Measurements from ENCODE around the gene RHO. TPM values are rescaled to one million over a fixed set of nuclear protein-coding genes. Genes with fewer than 3 reads are reported as not detected.

The RHO gene
- total RNA-seq, 1 experiment from 2014 or later, result not detected

GRCh38 chr3:129501630-129502029 lies 26.8 kb upstream of the RHO start:
- POLR2A ChIA-PET, result no interaction called here

GRCh38 chr3:129502641-129503408 lies 25.6 kb upstream of the RHO start:
- Histone ChIP-seq H3K27me3 (ENCODE audit: control insufficient read depth, insufficient read depth, low read length) (no peaks in the 10 kb centered on the region), H3K36me3 (ENCODE audit: control insufficient read depth, insufficient read depth, low read length) (no peaks in the 10 kb centered on the region; the same call in none of the 2 replicates), H3K27ac (ENCODE audit: low read length) (no peak overlapping the region), H3K9me3 (ENCODE audit: control insufficient read depth, insufficient read depth, low read depth, low read length) (no peaks in the 10 kb centered on the region), H3K4me1 (ENCODE audit: control insufficient read depth, insufficient read depth, low read length) (no peaks in the 10 kb centered on the region), H3K4me3 (ENCODE audit: low read depth in 2 of 2, low read length in 2 of 2) (no peak overlapping the region)
- no TSS peak for BruUV-seq (replicated peaks)
- TF ChIP-seq CTCF (IDR thresholded peaks at IDR 0.05) (no peak), POLR2AphosphoS5 (IDR thresholded peaks at IDR 0.05; ENCODE audit: low read depth, low read length) (no peak), SIN3A (IDR thresholded peaks at IDR 0.05; ENCODE audit: borderline replicate concordance, insufficient read depth, low read depth, low read length) (no peak), REST (IDR thresholded peaks at IDR 0.05; ENCODE audit: insufficient read depth in 1 of 2, low read depth in 2 of 2, low read length in 1 of 2) (no peak), TCF7L2 (IDR thresholded peaks at IDR 0.05; ENCODE audit: low read depth, low read length) (no peak)
- in situ Hi-C loops (cut with HindIII; ENCODE audit: low pct_unique_long_range_greater_than_20kb, low sequenced_read_pairs) (no loop called here), intact Hi-C loops (cut with micrococcal nuclease; ENCODE audit: unreplicated experiment) (no loop called here)
- no peak for DNase-seq (ENCODE audit: low read depth, low spot score)
- ChIA-PET POLR2A (no interaction called here), CTCF (no interaction called here)
- ATAC-seq, result no peak

More at GRCh38 chr3:129501630-129502029, 26.8 kb upstream of the RHO start:
- in situ Hi-C loops (cut with HindIII; ENCODE audit: low pct_unique_long_range_greater_than_20kb, low sequenced_read_pairs), result no loop called here
- Histone ChIP-seq H3K27ac (ENCODE audit: low read length) (no peak overlapping the region), H3K36me3 (ENCODE audit: control insufficient read depth, insufficient read depth, low read length) (no peaks in the 10 kb centered on the region; the same call in none of the 2 replicates), H3K4me3 (ENCODE audit: low read depth in 2 of 2, low read length in 2 of 2) (no peak overlapping the region), H3K4me1 (ENCODE audit: control insufficient read depth, insufficient read depth, low read length) (no peaks in the 10 kb centered on the region), H3K27me3 (ENCODE audit: control insufficient read depth, insufficient read depth, low read length) (no peaks in the 10 kb centered on the region), H3K9me3 (ENCODE audit: control insufficient read depth, insufficient read depth, low read depth, low read length) (no peaks in the 10 kb centered on the region)
- CTCF ChIA-PET, result no interaction called here
- no peak for DNase-seq (ENCODE audit: low read depth, low spot score)
- no peak for ATAC-seq
- BruUV-seq (replicated peaks), result no TSS peak
- intact Hi-C loops (cut with micrococcal nuclease; ENCODE audit: unreplicated experiment), result no loop called here
- TF ChIP-seq POLR2AphosphoS5 (IDR thresholded peaks at IDR 0.05; ENCODE audit: low read depth, low read length) (no peak), SIN3A (IDR thresholded peaks at IDR 0.05; ENCODE audit: borderline replicate concordance, insufficient read depth, low read depth, low read length) (no peak), TCF7L2 (IDR thresholded peaks at IDR 0.05; ENCODE audit: low read depth, low read length) (no peak), REST (IDR thresholded peaks at IDR 0.05; ENCODE audit: insufficient read depth in 1 of 2, low read depth in 2 of 2, low read length in 1 of 2) (no peak)

Measured in Panc1 (cell line).